A549 (cell line): ENCODE results near the gene CDK14.

Experiments used
- EP300 ChIP-seq, 2 experiments: fragments of >200 bp; sonication (Bioruptor Twin); formaldehyde crosslinking; IDR thresholded peaks; 2 replicates in 1 of 2; 3 replicates in 1 of 2; pipeline ENCODE4 v1.6.1; 2016 to 2017
- JUNB ChIP-seq: fragments of >200 bp; sonication (Bioruptor Twin); formaldehyde crosslinking; IDR thresholded peaks from 2 replicates; pipeline ENCODE4 v1.6.1; 2016
- RARB ChIP-seq: fragments of 250-450 bp; sonication (Bioruptor Pico); IDR thresholded peaks from 2 replicates; pipeline ENCODE4 v1.8.0; 2021; ENCODE audit warnings: mild to moderate bottlenecking, moderate library complexity
- RCOR1 ChIP-seq: fragments of 150-350 bp; IDR thresholded peaks from 2 replicates; pipeline ENCODE4 v1.6.1; 2014; ENCODE audit warnings: antibody characterized with exemption, low read length, low read depth
- TF ChIP-seq, protein P1 (sequence below): fragments of >200 bp; sonication (Bioruptor Twin); formaldehyde crosslinking; IDR thresholded peaks from 3 replicates; pipeline ENCODE4 v1.5.1; 2016

DNA sequence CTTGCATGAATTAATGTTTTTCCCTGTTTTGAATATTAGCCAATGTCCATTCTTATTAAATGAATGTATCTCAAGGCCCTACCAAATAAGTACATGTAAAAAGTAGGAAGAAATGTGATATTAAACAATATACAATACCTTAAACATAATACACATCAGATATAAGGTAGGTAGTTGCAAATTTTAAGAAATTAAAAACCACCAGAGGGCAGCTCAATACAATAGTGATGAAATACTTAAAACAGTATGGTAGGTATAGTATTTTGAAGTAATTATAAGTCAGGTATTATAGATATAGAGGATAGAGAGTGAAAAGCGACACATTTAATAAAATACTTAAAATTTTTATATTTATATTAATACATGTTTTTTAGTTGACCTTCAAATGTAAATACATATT lies 43.6 kb upstream of the CDK14 start:
- TF ChIP-seq, protein P1, sequence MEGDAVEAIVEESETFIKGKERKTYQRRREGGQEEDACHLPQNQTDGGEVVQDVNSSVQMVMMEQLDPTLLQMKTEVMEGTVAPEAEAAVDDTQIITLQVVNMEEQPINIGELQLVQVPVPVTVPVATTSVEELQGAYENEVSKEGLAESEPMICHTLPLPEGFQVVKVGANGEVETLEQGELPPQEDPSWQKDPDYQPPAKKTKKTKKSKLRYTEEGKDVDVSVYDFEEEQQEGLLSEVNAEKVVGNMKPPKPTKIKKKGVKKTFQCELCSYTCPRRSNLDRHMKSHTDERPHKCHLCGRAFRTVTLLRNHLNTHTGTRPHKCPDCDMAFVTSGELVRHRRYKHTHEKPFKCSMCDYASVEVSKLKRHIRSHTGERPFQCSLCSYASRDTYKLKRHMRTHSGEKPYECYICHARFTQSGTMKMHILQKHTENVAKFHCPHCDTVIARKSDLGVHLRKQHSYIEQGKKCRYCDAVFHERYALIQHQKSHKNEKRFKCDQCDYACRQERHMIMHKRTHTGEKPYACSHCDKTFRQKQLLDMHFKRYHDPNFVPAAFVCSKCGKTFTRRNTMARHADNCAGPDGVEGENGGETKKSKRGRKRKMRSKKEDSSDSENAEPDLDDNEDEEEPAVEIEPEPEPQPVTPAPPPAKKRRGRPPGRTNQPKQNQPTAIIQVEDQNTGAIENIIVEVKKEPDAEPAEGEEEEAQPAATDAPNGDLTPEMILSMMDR = no peak
- TF ChIP-seq EP300 (IDR thresholded peaks at IDR 0.05) (no peak), RCOR1 (no peak), RARB (CRISPR knock-in tag) (no peak), JUNB (no peak)
